GM19351 (cell line): ENCODE measurements around the gene COL5A1.
"Not testable (repeated sequence)": the region's sequence is repeated elsewhere in the genome, so short reads cannot be mapped to it uniquely, and the experiment has no call there.

Experiments used
- ATAC-seq: cut with Tn5 transposase; IDR thresholded peaks from one replicate; pipeline ENCODE4 v1.9.1; 2021; ENCODE audit warnings: mild to moderate bottlenecking, moderate library complexity; ENCODE audit not compliant: unreplicated experiment

COL5A1 gene

DNA sequence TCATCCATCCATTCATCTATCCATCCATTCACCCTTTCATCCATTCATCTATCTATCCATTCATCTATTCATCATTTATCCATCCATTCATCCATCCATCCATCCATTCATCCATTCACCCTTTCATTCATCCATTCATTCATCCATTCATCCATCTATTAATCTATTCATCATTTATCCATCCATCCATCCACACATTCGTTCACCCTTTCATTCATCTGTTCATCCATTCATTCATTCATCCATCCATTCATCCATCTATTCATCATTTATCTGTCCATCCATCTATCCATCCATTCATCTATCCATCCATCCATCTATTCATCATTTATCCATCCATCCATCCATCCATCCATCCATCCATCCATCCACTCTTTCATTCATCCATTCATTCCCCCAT lies 205.1 kb downstream of the COL5A1 start:
- no peak for ATAC-seq

DNA sequence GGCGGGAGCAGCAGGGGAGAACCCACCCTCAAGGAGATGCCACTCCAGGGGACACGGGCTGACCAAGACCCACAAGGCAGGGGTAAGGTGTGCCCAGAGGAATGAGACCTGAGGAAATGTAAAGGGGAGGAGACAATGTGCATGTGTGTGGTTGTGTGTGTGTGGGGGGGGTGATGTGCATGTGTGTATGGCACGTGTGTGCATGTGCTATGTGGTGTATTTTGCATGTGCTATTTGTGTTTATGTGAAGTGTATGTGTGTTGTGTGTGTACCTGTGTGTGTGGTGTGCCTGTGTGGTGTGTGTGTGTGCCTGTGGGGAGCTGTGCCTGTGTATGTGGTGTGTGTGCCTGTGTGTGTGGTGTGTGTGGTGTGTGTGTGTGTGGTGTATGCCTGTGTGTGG lies 205.5 kb downstream of the COL5A1 start:
- ATAC-seq, result no peak

DNA sequence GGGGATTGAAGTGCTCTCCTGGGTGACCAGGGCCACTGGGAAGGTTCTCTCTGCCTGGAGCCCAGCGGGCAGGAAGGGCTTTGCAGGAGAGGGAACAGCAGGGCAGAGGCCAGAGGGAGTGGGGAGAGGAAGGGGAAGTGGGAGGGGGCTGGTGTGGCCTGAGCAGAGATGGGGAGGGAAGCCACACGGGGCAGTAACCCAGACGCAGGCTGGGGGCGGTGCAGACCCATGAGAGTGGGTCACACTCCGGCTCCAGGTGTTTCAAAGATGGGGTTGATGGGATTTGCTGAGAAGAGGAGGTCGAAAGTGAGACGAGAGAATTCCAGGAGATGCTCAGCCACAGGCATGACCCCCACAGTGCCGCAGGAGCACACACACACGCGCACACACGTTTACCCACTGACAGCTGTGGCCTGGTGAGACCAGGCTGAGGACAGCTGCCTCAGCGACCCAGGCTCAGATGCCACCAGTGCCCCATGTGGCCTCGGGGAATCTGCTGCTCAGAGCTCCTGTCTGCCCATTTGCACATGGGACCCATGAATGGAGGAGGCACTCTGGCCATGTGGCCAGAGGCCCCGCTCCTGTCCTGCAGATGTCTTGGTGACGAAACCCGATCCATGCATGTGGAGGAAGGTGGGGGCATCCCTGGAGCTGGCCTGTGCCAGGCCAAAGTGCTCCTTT lies 206.3 kb downstream of the COL5A1 start:
- no peak for ATAC-seq

GRCh38 chr9:134848504-134848903 lies 206.9 kb downstream of the COL5A1 start:
- no peak for ATAC-seq

DNA sequence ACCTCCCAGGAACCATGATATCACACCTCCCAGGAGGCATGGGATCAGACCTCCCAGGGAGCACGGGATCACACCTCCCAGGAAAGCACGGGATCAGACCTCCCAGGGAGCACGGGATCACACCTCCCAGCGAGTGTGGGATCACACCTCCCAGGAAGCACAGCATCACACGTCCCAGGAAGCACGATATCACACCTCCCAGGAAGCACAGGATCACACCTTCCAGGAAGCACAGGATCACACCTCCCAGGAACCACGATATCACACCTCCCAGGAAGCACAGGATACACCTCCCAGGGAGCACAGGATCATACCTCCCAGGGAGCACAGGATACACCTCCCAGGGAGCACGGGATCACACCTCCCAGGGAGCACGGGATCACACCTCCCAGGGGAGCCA lies 209.0 kb downstream of the COL5A1 start:
- no peak for ATAC-seq

DNA sequence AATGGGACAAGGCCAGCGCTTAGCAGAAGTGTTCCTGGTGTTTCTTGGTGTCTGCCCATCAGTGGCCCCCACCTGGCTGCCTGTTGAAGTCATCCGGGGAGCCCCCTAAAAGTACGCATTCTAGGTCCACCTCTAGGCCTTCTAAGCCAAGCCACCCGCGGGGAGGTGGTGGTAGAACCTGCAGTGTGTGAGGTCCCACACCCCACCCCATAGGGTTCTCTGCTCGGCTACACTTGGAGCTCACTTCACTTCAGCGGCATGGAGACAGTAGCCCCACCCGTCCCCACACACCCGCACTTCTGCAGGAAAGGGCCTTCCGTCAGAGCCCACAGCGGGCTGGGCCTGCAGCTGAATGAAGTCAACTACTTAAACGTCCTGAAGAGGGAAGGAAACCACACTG lies 209.4 kb downstream of the COL5A1 start:
- no peak for ATAC-seq

DNA sequence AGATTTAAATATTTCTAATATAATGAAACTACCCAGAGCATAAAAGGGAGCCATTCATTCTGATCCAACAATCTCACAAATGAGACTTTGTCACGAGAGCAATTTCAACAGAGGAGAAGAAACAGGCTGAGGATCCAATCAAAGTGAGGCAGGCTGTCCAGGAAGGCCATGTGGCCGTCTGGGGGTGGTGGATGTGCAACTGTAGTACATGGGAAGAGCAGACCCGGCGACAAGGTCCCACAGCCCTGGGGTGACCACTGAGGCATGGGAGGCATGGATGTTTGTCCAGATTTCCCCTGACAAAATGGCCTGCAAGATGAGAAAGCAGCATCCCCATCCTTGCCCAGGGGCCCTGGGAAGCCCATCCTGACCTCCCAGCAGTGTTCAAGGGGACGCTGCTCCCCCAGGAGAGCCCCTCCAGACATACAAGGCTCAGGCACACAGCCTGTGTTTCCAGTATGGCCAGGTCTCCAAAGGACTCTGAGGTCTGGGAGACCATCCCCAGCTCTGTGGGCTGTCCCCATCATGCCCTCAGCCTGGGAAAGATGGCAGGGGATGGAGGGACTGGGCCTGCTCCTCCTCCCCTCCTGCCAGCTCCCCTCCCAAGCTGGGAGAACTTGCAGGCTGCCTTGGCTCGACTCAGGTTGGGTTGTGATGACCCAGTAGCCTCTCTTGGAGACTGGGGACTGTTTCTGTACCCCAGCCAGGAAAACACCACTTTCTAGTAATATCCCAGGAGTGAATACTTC lies 211.5 kb downstream of the COL5A1 start:
- ATAC-seq, result no peak

DNA sequence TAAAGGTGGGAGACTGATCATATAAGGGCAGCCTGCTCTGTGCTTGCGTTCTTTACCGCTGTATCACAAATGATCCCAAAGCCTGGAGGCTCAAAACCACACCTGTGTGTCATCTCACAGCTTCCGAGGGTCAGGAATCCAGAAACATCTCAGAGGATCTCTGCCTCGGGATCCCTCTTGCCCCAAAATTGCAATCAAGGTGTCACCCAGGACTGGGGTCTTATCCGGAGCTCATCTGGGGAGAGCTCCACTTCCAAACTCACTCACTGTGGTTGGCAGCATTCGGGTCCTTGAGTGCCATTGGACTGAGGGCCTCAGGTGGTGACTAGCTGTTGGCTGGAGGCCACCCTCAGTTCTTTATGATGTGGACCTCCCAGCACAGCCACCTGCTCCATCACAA lies 212.3 kb downstream of the COL5A1 start:
- no peak for ATAC-seq

DNA sequence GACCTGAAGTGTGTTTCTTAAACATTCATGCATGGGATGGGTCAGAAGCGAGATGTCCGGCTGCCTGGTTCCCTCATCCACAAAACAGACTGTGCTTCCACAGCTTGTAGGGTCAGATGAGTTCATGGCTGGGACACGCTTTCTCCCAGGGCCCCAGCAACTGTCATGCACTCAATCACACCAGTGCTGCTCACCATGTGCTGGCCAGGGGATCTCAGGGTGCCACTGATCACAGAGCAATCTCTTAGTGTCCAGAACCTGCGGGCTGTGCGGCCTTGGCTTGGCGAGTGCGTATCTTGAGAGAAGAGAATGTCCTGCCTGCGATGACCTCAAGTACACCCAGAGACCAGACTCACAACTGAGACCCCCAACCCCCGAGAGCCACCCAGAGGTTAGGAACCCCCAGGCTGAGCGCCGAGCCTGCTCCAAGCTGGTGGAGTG lies 213.0 kb downstream of the COL5A1 start:
- ATAC-seq, result no peak

- no peak for ATAC-seq
These were observed 213.8 kb downstream of the COL5A1 start for GRCh38 chr9:134855231-134855899.

DNA sequence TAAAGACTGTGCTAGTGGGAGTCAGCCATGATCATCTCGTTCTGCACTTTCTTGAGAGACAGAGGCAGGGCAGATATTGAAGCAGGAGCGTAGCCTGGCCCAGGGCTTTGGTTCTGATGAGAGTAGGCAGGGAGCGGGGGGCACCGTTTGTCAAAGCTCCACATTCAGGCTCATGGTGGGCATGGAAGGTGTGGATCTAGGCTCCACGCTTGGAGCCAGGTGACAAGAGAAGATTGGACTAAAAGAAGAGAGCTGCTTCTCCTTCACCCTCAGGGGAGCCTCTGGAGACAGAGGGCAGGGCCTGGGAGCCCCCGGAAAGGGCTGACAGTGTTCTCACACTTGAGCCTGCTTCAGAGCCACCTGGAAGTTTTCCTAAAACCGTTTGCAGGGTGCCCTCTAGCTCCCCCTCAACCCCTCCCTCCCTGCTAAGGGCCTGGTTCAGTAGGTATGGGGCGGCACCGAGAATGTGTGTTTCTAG lies 214.3 kb downstream of the COL5A1 start:
- no peak for ATAC-seq

GRCh38 chr9:134857451-134857850 lies 215.8 kb downstream of the COL5A1 start:
- ATAC-seq, result not testable (repeated sequence)

- peak; percentile 89 for ATAC-seq
These were observed 216.6 kb downstream of the COL5A1 start for GRCh38 chr9:134858051-134858841.

GRCh38 chr9:134860510-134860909 lies 218.9 kb downstream of the COL5A1 start:
- no peak for ATAC-seq

GRCh38 chr9:134861595-134862334 lies 220.2 kb downstream of the COL5A1 start:
- no peak for ATAC-seq

- ATAC-seq, result no peak
These were observed 221.8 kb downstream of the COL5A1 start for GRCh38 chr9:134863306-134863902.

DNA sequence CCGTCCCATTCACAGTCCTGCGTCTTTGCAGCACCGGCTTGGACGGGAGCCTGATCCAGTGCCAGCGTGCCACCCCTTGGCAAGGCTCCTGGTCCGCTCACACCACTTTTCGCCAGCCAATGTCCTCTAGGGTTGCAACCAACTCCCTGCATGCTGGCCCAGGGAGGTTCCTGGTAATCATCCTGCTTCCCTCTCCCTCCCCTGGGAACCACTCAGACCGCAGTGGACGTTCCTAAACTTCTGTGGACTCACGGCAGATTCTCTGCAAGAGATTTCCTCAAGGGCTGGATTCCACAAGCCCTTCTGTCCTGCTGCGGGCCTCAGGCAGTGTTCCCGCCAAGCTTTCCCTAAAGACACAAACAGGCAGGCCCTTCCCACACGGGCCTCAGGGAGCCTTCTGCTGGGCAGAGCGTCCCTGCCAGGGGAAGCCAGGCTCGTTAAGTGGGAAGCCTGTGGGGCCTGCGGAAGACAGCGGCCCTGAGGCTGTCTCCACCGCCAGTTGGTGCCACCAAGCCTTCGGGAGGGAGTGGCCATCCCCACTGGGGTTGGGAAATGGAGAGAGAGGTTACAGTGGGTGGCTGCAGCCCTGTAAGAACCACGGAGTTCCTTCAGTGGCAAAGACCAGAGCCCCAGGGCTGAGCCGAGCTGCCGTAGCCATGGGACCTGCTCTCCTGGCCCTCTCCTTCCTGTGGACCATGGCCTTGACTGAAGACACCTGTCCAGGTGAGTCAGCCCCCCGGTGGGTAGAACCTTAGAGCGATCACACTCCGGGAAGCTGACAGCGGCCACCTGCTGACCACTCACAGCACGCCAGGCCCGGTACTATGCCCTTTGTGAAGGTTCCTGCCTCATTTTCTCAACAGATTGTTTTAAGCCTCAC lies 222.6 kb downstream of the COL5A1 start:
- ATAC-seq, result no peak

GRCh38 chr9:134864821-134865190 lies 223.2 kb downstream of the COL5A1 start:
- ATAC-seq, result no peak
